Spleen (tissue), 11 donors: ENCODE data around the gene RAVER2. TPM values are rescaled to one million over a fixed set of nuclear protein-coding genes. Genes with fewer than 3 reads are reported as not detected.

Experiments used
- DNase-seq: peaks from one replicate; pipeline ENCODE4 v3.0.0-alpha.2; 2020
- H3K27ac ChIP-seq, 8 donors: fragments of 200-600 bp; sonication (generic) in 7 of 8; 1 replicate in 4 of 8; 2 replicates in 4 of 8; pipeline versions ENCODE4 v1.5.0 to v1.8.0; 2016 to 2021; ENCODE audit warnings: inconsistent platforms in 4 of 8, mild to moderate bottlenecking in 4 of 8, moderate library complexity in 1 of 8
- H3K27me3 ChIP-seq, 7 donors: fragments of 200-600 bp; sonication (generic) in 6 of 7; replicated peaks in 1 of 7; 1 replicate in 4 of 7; 2 replicates in 3 of 7; pipeline versions ENCODE4 v1.5.0 to v1.8.0; 2016 to 2021; ENCODE audit warnings: inconsistent platforms in 3 of 7, mild to moderate bottlenecking in 1 of 7
- H3K36me3 ChIP-seq, 6 donors: fragments of 200-600 bp; sonication (generic) in 5 of 6; 1 replicate in 4 of 6; 2 replicates in 2 of 6; pipeline versions ENCODE4 v1.5.0 to v1.8.0; 2016 to 2021; ENCODE audit warnings: inconsistent platforms in 2 of 6
- H3K4me1 ChIP-seq, 6 donors: fragments of 200-600 bp; sonication (generic) in 5 of 6; 1 replicate in 3 of 6; 2 replicates in 3 of 6; pipeline versions ENCODE4 v1.5.0 to v1.8.0; 2016 to 2021; ENCODE audit warnings: inconsistent platforms in 3 of 6
- H3K4me3 ChIP-seq, 8 donors: fragments of 200-600 bp; sonication (generic) in 7 of 8; 1 replicate in 4 of 8; 2 replicates in 4 of 8; pipeline versions ENCODE4 v1.5.0 to v1.8.0; 2016 to 2021; ENCODE audit warnings: inconsistent platforms in 4 of 8, mild to moderate bottlenecking in 4 of 8, moderate library complexity in 2 of 8
- H3K9me3 ChIP-seq, 8 donors: fragments of 200-600 bp; sonication (generic) in 7 of 8; 1 replicate in 4 of 8; 2 replicates in 4 of 8; pipeline versions ENCODE4 v1.5.0 to v1.8.0; 2016 to 2021; ENCODE audit warnings: inconsistent platforms in 4 of 8
- POLR2A ChIP-seq, 3 donors: fragments of 450-650 bp; IDR thresholded peaks; one replicate each; pipeline ENCODE4 v1.5.1; 2017; ENCODE audit warnings: antibody characterized with exemption in 3 of 3, mild to moderate bottlenecking in 1 of 3
- POLR2AphosphoS5 ChIP-seq, 3 donors: sonication (generic); formaldehyde crosslinking; IDR thresholded peaks; one replicate each; pipeline ENCODE4 v1.5.1; 2017; ENCODE audit warnings: antibody characterized with exemption in 3 of 3
- WGBS, 5 donors: extraction: QIAGEN DNeasy Blood & Tissue Kit in 3 of 5; methylation state at CpG; one replicate each; pipeline versions ENCODE4 v1.1.5 to v1.1.7; 2013 to 2018; 5-methylcytosine and 5-hydroxymethylcytosine counted together
- intact Hi-C: fragments of 100-400 bp; cut with DNase I; formaldehyde crosslinking; loops from one replicate; pipeline ENCODE4 v1.15.0; 2023; ENCODE audit warnings: low total_unique reads
- polyA plus RNA-seq, 3 donors: library from polyadenylated mRNA; stranded (reverse); fragments of 200-250 nt; gene quantifications; one replicate each; pipeline ENCODE4 v1.2.1, GENCODE V29; 2013
- total RNA-seq, 7 donors: library from RNA; depleted of rRNA in 3 of 7; stranded (reverse); fragments of >200 nt in 3 of 7; fragmentation: NEBNext Ultra II Directional in 4 of 7; extraction: Animal tissue kit (Norgen Biotek cat#: 25700) in 4 of 7; gene quantifications; one replicate each; pipeline versions ENCODE4 v1.1.0 to v1.2.1, GENCODE V29; 2016 to 2021
- TF ChIP-seq, protein P1 (sequence below), 11 experiments: fragments of 200-600 bp in 7 of 11; fragments of 450-650 bp in 4 of 11; sonication (generic) in 4 of 11; IDR thresholded peaks in 8 of 11; conservative IDR thresholded peaks in 3 of 11; 1 replicate in 7 of 11; 2 replicates in 4 of 11; pipeline versions ENCODE4 v1.4.0 to v1.8.0; 2016 to 2021; ENCODE audit warnings: antibody characterized with exemption in 11 of 11, inconsistent platforms in 4 of 11, mild to moderate bottlenecking in 1 of 11
- donor health status: healthy with polysubstance abuse.
- donor health status: DM: no; HTN: no; CAD: no; lungs with moderate emphysema.
- donor health status: DM: no; HTN: no; CAD: no.
- donor health status: Bipolar disorder and iron deficiency.
- donor health status: healthy.
- donor health status: DM: no; HTN: no; CAD: no.
- donor health status: DM: yes; HTN: yes; CAD: no.

Gene RAVER2
- total and polyA plus RNA-seq, 10 donors, result 1.8 to 14.1 (median 7.7) TPM

DNA sequence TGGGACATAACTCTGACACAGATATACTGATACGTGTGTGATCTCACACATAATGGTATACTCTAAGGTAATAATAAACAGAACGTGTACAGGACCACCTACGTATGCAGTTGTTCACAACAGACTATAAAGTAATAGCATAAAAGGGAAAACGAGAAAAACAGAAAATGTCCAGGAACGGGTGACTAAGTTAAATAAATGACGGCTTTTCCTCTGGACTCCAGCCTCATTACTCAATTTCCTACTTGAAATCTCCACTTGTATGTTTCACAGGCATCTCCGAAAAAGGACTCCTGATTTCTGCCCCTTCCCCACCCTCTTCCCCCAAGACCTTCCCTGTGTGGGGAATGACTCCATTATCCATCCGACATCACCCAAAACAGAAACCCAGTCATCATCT is 126.4 kb downstream of the RAVER2 start:
- 85 to 95% (median 87%) methylated on average over 8 of the region's 8 CpGs for WGBS, 5 donors
- no peaks in the 10 kb centered on the region for H3K27me3 ChIP-seq
- H3K36me3 ChIP-seq, result peaks cover 9 to 100% (median 88%) of the 10 kb centered on the region in 6 donors
- intact Hi-C loops, result no loop called here
- H3K27ac ChIP-seq, result no peak overlapping the region
- H3K9me3 ChIP-seq, result no peaks in the 10 kb centered on the region
- peaks cover 0 to 42% (median 6%) of the 10 kb centered on the region in 6 donors for H3K4me1 ChIP-seq
- TF ChIP-seq POLR2AphosphoS5 (IDR thresholded peaks at IDR 0.05), result no peak
- TF ChIP-seq POLR2A (IDR thresholded peaks at IDR 0.05), result no peak
- TF ChIP-seq, protein P1, sequence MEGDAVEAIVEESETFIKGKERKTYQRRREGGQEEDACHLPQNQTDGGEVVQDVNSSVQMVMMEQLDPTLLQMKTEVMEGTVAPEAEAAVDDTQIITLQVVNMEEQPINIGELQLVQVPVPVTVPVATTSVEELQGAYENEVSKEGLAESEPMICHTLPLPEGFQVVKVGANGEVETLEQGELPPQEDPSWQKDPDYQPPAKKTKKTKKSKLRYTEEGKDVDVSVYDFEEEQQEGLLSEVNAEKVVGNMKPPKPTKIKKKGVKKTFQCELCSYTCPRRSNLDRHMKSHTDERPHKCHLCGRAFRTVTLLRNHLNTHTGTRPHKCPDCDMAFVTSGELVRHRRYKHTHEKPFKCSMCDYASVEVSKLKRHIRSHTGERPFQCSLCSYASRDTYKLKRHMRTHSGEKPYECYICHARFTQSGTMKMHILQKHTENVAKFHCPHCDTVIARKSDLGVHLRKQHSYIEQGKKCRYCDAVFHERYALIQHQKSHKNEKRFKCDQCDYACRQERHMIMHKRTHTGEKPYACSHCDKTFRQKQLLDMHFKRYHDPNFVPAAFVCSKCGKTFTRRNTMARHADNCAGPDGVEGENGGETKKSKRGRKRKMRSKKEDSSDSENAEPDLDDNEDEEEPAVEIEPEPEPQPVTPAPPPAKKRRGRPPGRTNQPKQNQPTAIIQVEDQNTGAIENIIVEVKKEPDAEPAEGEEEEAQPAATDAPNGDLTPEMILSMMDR (IDR thresholded peaks at IDR 0.05 in 8 of 11, conservative IDR thresholded peaks at IDR 0.05 in 3 of 11), result no peak
- DNase-seq, result no peak
- no peak overlapping the region for H3K4me3 ChIP-seq

DNA sequence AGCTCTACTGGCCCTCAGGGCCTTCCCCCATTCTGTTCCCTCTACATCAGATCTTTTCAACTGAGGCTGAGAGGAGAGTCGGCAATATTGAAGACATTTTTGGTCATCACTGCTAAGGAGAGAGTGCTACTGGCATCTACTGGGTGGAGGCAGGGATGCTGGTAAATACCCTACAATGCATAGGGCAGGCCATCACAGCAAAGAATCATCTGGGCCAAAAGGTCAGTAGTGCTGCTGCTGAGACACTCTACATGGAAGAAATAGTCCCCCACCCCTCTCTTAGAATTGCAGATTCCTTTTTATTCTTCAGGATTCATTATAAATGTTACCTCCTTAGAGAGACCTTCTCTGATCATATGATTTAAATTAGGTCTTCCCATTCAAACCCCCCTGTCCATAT is 127.2 kb downstream of the RAVER2 start:
- intact Hi-C loops, result no loop called here
- H3K4me1 ChIP-seq, result peaks cover 0 to 49% (median 13%) of the 10 kb centered on the region in 6 donors
- 94 to 100% (median 100%) methylated on average over 1 of the region's 1 CpG for WGBS, 5 donors
- H3K4me3 ChIP-seq, result no peak overlapping the region
- TF ChIP-seq POLR2AphosphoS5 (IDR thresholded peaks at IDR 0.05) (no peak), POLR2A (IDR thresholded peaks at IDR 0.05) (no peak)
- TF ChIP-seq, protein P1 (IDR thresholded peaks at IDR 0.05 in 8 of 11, conservative IDR thresholded peaks at IDR 0.05 in 3 of 11), result no peak
- H3K36me3 ChIP-seq, result peaks cover 9 to 100% (median 88%) of the 10 kb centered on the region in 6 donors
- no peak for DNase-seq
- no peaks in the 10 kb centered on the region for H3K27me3 ChIP-seq
- H3K9me3 ChIP-seq, result no peaks in the 10 kb centered on the region
- H3K27ac ChIP-seq, result no peak overlapping the region

DNA sequence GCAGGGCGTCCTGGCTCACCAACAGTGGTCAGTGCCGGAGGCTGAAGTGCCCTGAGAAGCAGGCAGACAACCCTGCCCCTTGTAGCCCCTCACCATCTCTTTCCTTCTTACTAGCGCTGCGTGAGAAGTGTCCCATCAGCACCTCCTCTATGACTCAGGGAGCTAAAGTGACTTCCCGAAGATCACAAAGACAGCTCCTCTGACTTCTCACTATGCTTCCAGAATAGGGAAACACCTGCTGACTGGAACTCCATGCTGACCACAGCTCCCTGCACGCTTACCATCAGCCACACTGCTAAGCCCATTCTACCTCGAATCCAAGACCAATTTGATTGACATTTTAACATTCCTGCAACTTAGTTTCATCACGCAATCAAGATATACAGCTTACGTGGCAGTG is 128.7 kb downstream of the RAVER2 start:
- no peak for DNase-seq
- H3K27ac ChIP-seq, result no peak overlapping the region
- peaks cover 0 to 52% (median 17%) of the 10 kb centered on the region in 6 donors for H3K4me1 ChIP-seq
- 92 to 95% (median 93%) methylated on average over 9 of the region's 9 CpGs for WGBS, 5 donors
- no peaks in the 10 kb centered on the region for H3K27me3 ChIP-seq
- no peak overlapping the region for H3K4me3 ChIP-seq
- no peaks in the 10 kb centered on the region for H3K9me3 ChIP-seq
- H3K36me3 ChIP-seq, result peaks cover 9 to 100% (median 84%) of the 10 kb centered on the region in 6 donors
- intact Hi-C loops, result no loop called here
- TF ChIP-seq, protein P1 (IDR thresholded peaks at IDR 0.05 in 8 of 11, conservative IDR thresholded peaks at IDR 0.05 in 3 of 11), result no peak
- TF ChIP-seq POLR2AphosphoS5 (IDR thresholded peaks at IDR 0.05), result peak in 1 of 3 donors; percentile 18

GRCh38 chr1:64874666-64875065 is 129.8 kb downstream of the RAVER2 start:
- peaks cover 9 to 100% (median 77%) of the 10 kb centered on the region in 6 donors for H3K36me3 ChIP-seq
- WGBS, 5 donors, result 94 to 100% (median 100%) methylated on average over 3 of the region's 3 CpGs
- no peak for DNase-seq

More at GRCh38 chr1:64874666-64875065, 129.8 kb downstream of the RAVER2 start:
- peaks cover 0 to 53% (median 15%) of the 10 kb centered on the region in 6 donors for H3K4me1 ChIP-seq
- TF ChIP-seq POLR2A (IDR thresholded peaks at IDR 0.05) (no peak), POLR2AphosphoS5 (IDR thresholded peaks at IDR 0.05) (no peak)
- TF ChIP-seq, protein P1 (IDR thresholded peaks at IDR 0.05 in 8 of 11, conservative IDR thresholded peaks at IDR 0.05 in 3 of 11), result no peak
- intact Hi-C loops, result no loop called here
- H3K27ac ChIP-seq, result no peak overlapping the region
- no peak overlapping the region for H3K4me3 ChIP-seq
- no peaks in the 10 kb centered on the region for H3K9me3 ChIP-seq
- no peaks in the 10 kb centered on the region for H3K27me3 ChIP-seq
